Activated B cell treated with CpG ODN at 0.5 μM for 24 hours (primary cell): Measurements from ENCODE around the gene TNFRSF9. TPM values are rescaled to one million over a fixed set of nuclear protein-coding genes. Genes with fewer than 3 reads are reported as not detected.

Experiments used
- ATAC-seq: fragments of 200-7000 bp; cut with Tn5 transposase; one replicate; pipeline ENCODE4 v1.10.0; 2021; ENCODE audit warnings: low read depth, mild to moderate bottlenecking, moderate library complexity
- CTCF ChIA-PET: fragments of 350-600 bp; sonication (Branson Sonifier 250); formaldehyde crosslinking; loops from one replicate; lab custom pipeline; 2021; ENCODE audit warnings: antibody characterized with exemption; lab: Charles Lee
- POLR2A ChIA-PET: fragments of 350-600 bp; sonication (Branson Sonifier 250); formaldehyde crosslinking; loops from one replicate; lab custom pipeline; 2021; ENCODE audit warnings: antibody characterized with exemption; lab: Charles Lee
- DNase-seq: peaks from one replicate; pipeline ENCODE4 v3.0.0; 2022
- H3K27ac Mint-ChIP-seq: one replicate; pipeline ENCODE4 v1.8.0; 2020; ENCODE audit warnings: mixed read lengths
- H3K27me3 Mint-ChIP-seq: one replicate; pipeline ENCODE4 v1.8.0; 2021; ENCODE audit warnings: mixed read lengths
- H3K36me3 Mint-ChIP-seq: one replicate; pipeline ENCODE4 v1.8.0; 2021; ENCODE audit warnings: low read depth, mixed read lengths
- H3K4me1 Mint-ChIP-seq: one replicate; pipeline ENCODE4 v1.8.0; 2021; ENCODE audit warnings: mixed read lengths
- H3K4me3 Mint-ChIP-seq: one replicate; pipeline ENCODE4 v1.8.0; 2020; ENCODE audit warnings: mild to moderate bottlenecking, mixed read lengths
- H3K9me3 Mint-ChIP-seq: one replicate; pipeline ENCODE4 v1.8.0; 2020; ENCODE audit warnings: mixed read lengths
- intact Hi-C: fragments of 100-400 bp; cut with micrococcal nuclease; formaldehyde crosslinking; loops from one replicate; pipeline ENCODE4 v1.15.1; 2024
- total RNA-seq: library from RNA; stranded (reverse); gene quantifications from 2 replicates; pipeline ENCODE4 v1.2.3, GENCODE V29; 2022
- TF ChIP-seq, protein P1 (sequence below): fragments of 200-600 bp; IDR thresholded peaks from one replicate; pipeline ENCODE4 v1.8.0; 2022; ENCODE audit warnings: antibody characterized with exemption, mild to moderate bottlenecking

TNFRSF9 gene
- total RNA-seq, 1 donor from 2014 or later = 2.2 TPM

DNA sequence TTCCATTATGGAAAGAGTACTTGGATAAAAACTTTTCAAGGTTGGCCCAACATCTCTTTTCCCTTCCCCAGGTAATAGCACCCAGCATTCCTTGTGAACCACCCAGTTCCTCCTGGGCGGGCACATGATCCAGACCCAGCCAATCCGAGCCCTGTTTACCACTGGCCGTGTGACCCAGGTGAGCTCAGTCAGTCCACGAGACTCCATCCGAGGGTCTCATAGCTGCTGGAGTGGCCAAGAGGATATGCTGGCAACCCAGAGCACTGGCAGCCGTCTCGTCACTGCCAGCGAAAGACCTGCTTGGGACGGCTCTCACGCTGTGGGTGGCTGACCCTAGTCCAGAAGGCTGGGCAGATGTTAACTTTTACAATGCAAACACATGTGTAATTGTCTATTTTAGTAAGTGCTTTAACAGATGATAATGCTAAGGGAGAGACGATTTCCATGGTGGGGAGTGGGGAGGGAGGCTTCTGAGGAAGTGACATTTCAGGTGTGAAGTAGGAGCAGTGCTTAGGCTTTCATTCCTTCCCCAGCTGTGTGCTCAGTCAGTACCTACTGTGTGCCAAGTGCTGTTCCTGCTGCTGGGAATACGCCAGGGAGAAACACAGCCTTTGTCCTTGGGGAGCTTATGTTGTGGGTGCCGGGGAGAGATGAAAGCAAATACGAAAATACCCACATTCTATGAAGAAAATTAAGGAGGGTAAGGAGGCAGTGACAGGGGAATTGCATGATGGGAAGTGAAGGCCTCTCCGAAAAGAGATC, 45.4 kb upstream of the TNFRSF9 start:
- POLR2A ChIA-PET = no interaction called here
- DNase-seq (no peak), ATAC-seq (no peak)
- TF ChIP-seq, protein P1, sequence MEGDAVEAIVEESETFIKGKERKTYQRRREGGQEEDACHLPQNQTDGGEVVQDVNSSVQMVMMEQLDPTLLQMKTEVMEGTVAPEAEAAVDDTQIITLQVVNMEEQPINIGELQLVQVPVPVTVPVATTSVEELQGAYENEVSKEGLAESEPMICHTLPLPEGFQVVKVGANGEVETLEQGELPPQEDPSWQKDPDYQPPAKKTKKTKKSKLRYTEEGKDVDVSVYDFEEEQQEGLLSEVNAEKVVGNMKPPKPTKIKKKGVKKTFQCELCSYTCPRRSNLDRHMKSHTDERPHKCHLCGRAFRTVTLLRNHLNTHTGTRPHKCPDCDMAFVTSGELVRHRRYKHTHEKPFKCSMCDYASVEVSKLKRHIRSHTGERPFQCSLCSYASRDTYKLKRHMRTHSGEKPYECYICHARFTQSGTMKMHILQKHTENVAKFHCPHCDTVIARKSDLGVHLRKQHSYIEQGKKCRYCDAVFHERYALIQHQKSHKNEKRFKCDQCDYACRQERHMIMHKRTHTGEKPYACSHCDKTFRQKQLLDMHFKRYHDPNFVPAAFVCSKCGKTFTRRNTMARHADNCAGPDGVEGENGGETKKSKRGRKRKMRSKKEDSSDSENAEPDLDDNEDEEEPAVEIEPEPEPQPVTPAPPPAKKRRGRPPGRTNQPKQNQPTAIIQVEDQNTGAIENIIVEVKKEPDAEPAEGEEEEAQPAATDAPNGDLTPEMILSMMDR = no peak
- Mint-ChIP-seq H3K27ac (no peak overlapping the region), H3K4me1 (peaks cover 6% of the 10 kb centered on the region), H3K27me3 (no peaks in the 10 kb centered on the region), H3K9me3 (no peaks in the 10 kb centered on the region), H3K36me3 (peaks cover 72% of the 10 kb centered on the region), H3K4me3 (no peak overlapping the region)
- CTCF ChIA-PET = no interaction called here
- intact Hi-C loops = no loop called here

DNA sequence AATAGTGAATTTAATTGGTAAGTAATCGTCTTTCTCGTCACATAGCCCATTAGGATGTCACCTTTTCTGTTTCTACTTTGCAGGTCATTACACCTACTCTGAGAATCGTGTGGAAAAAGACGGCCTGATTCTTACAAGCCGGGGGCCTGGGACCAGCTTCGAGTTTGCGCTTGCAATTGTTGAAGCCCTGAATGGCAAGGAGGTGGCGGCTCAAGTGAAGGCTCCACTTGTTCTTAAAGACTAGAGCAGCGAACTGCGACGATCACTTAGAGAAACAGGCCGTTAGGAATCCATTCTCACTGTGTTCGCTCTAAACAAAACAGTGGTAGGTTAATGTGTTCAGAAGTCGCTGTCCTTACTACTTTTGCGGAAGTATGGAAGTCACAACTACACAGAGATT, 44.2 kb upstream of the TNFRSF9 start:
- H3K27ac Mint-ChIP-seq = no peak overlapping the region
- H3K4me3 Mint-ChIP-seq = no peak overlapping the region
- ATAC-seq (no peak), DNase-seq (no peak)
- peaks cover 6% of the 10 kb centered on the region for H3K4me1 Mint-ChIP-seq
- no peaks in the 10 kb centered on the region for H3K27me3 Mint-ChIP-seq
- ChIA-PET POLR2A (no interaction called here), CTCF (interaction anchor here (1.4 kb wide), 1 partner anchor 10 kb away, joined by 6 read pairs; no protein-coding TSS in a partner anchor)
- H3K9me3 Mint-ChIP-seq = no peaks in the 10 kb centered on the region
- intact Hi-C loops = no loop called here
- TF ChIP-seq, protein P1 = no peak
- H3K36me3 Mint-ChIP-seq = peaks cover 75% of the 10 kb centered on the region

DNA sequence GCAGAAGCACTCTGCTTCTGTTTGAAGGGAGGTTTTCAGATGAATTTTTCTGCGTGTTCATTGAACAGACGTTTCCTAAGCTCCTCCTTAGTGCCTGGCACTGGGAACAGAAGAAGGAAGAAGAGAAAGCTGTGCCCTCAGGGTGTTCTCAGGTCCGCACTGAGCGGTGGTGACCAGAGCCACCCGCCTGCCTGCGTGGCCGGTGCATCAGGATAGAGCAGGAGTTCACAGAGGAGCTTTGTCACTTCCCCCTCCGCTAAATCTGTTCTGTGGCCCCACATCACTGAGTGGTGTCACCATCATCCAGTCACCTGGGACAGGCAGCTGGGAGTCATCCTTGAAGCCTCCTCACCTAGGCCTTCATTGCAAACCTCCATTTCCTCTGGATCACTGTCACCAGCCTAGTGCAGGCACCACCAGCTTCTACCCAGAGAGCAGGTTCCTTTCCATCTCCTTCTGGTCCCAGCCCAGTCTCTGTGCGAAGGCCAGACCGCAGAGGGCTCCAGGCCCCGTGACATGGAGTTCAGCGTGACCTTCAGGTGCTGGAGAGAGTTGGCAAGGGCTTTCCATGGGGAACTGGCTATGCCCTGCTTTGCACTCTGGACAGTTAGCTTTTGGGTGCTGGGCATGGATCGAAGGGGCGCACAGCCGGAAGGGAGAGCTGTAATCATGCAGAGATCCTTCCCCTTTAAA, 42.6 kb upstream of the TNFRSF9 start:
- TF ChIP-seq, protein P1 = no peak
- ATAC-seq = no peak
- Mint-ChIP-seq H3K9me3 (no peaks in the 10 kb centered on the region), H3K4me1 (peaks cover 6% of the 10 kb centered on the region), H3K36me3 (peaks cover 82% of the 10 kb centered on the region), H3K27ac (no peak overlapping the region), H3K27me3 (no peaks in the 10 kb centered on the region), H3K4me3 (no peak overlapping the region)
- CTCF ChIA-PET = interaction anchor here (0.7 to 2.2 kb wide), 6 partner anchors 8 to 866 kb away, joined by 4 to 9 read pairs (median 6); no protein-coding TSS in a partner anchor
- POLR2A ChIA-PET = no interaction called here
- no peak for DNase-seq
- intact Hi-C loops = loop anchor here (2.0 kb wide), 1 partner anchor 32 kb away; no protein-coding TSS in a partner anchor

DNA sequence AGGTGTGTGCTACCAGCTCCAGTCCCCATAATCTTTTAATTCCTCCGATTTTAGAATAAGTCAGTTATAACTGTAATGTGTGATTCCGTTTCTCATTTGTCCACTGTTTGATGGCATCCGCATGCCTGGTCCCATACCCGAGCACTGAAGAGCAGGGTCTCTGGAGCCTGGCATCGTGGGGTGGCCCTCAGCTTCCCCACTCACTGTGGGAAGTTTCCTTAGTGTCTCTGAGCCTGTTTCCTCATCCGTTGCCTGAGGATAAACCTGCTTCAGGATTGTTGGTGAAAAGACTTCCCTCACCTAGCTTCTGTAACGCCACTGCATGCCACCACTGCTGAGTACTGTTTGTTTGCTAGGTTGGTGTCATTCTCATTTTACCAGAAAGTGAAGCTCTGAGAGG, 40.3 kb upstream of the TNFRSF9 start:
- Mint-ChIP-seq H3K27ac (no peak overlapping the region), H3K4me3 (no peak overlapping the region), H3K27me3 (no peaks in the 10 kb centered on the region), H3K36me3 (peaks cover 82% of the 10 kb centered on the region), H3K4me1 (peaks cover 6% of the 10 kb centered on the region), H3K9me3 (no peaks in the 10 kb centered on the region)
- ATAC-seq (no peak), DNase-seq (no peak)
- intact Hi-C loops = no loop called here
- POLR2A ChIA-PET = interaction anchor here (0.7 to 1.0 kb wide), 2 partner anchors 197 to 898 kb away, joined by 3 read pairs; no protein-coding TSS in a partner anchor
- CTCF ChIA-PET = no interaction called here
- TF ChIP-seq, protein P1 = no peak
